K562 (cell line): Measurements from ENCODE around the gene ATG14. TPM values are rescaled to one million over a fixed set of nuclear protein-coding genes. Genes with fewer than 3 reads are reported as not detected.

Experiments
- ATAC-seq: fragments of 200-7000 bp; cut with Tn5 transposase; 3 replicates; pipeline ENCODE4 v1.9.1; 2020; ENCODE audit warnings: moderate library complexity
- BruUV-seq: library from RNA; stranded (reverse); fragments of 400-500 nt; replicated peaks from 2 replicates; lab custom pipeline; 2021; lab: Mats Ljungman, UMichigan
- CTCF ChIA-PET: fragments of 300-600 bp; formaldehyde crosslinking; extraction: SDS; loops from one replicate; lab custom pipeline; 2021; ENCODE audit warnings: low intra/inter-chr PET ratio; lab: Yijun Ruan, JAX
- POLR2A ChIA-PET: fragments of 300-600, 350-650 bp; sonication (Branson Sonifier 250); formaldehyde crosslinking; extraction: SDS; loops from one replicate; lab custom pipeline; 2021; ENCODE audit warnings: antibody characterized with exemption, inconsistent platforms; lab: Yijun Ruan, JAX
- DNase-seq, 4 experiments: peaks; one replicate each; pipeline versions ENCODE4 v3.0.0 to v3.0.0-alpha.2; 2011 to 2018; ENCODE audit warnings: low spot score in 3 of 4, mixed read lengths in 3 of 4; ENCODE audit errors: extremely low read depth in 1 of 4
- FAIRE-seq: peaks from 2 replicates; lab custom pipeline; 2011; peaks lifted over from hg19 to GRCh38; lab: Jason Lieb, UNC
- H2AFZ ChIP-seq: 2 replicates; pipeline ENCODE4 v1.6.0; 2011; ENCODE audit warnings: low read depth, low read length, control low read depth, inconsistent platforms
- H3K27ac ChIP-seq: fragments of 200-600 bp; 3 replicates; pipeline ENCODE4 v1.8.0; 2011; ENCODE audit warnings: low read depth, mild to moderate bottlenecking, control low read depth, inconsistent platforms, low read length, moderate library complexity, mixed read lengths; ENCODE audit errors: extremely low read depth
- H3K27me3 ChIP-seq, 2 experiments: fragments of 300-600 bp in 1 of 2; 2 replicates in 1 of 2; 3 replicates in 1 of 2; pipeline versions ENCODE4 v1.6.0 to v1.8.0; 2011; ENCODE audit warnings: inconsistent platforms in 2 of 2, low read length in 2 of 2, mild to moderate bottlenecking in 1 of 2, mixed read lengths in 1 of 2, moderate library complexity in 1 of 2; ENCODE audit not compliant: control insufficient read depth in 2 of 2, insufficient read depth in 2 of 2
- H3K36me3 ChIP-seq: fragments of 300-600 bp; 3 replicates; pipeline ENCODE4 v1.8.0; 2011; ENCODE audit warnings: mild to moderate bottlenecking, low read length, inconsistent platforms; ENCODE audit not compliant: control insufficient read depth, insufficient read depth
- H3K4me1 ChIP-seq, 2 experiments: fragments of 200-600 bp in 1 of 2; replicated peaks in 1 of 2; 2 replicates in 1 of 2; 3 replicates in 1 of 2; pipeline versions ENCODE4 v1.5.1 to v1.8.0; 2011; ENCODE audit warnings: inconsistent platforms in 2 of 2, low read length in 2 of 2, mild to moderate bottlenecking in 1 of 2, mixed read lengths in 1 of 2, moderate library complexity in 1 of 2; ENCODE audit not compliant: control insufficient read depth in 2 of 2, insufficient read depth in 2 of 2
- H3K4me2 ChIP-seq: 2 replicates; pipeline ENCODE4 v1.6.1; 2011; ENCODE audit warnings: low read length, control low read depth, inconsistent platforms, mixed read lengths; ENCODE audit not compliant: insufficient read depth
- H3K4me3 ChIP-seq: fragments of 200-600 bp; sonication (generic), shearing (Covaris generic); 2 replicates; pipeline ENCODE4 v1.5.1; 2016; ENCODE audit warnings: control low read depth, inconsistent platforms
- H3K79me2 ChIP-seq: fragments of 200-600 bp; 3 replicates; pipeline ENCODE4 v1.8.0; 2011; ENCODE audit warnings: low read length, inconsistent platforms; ENCODE audit not compliant: control insufficient read depth, insufficient read depth
- H3K9ac ChIP-seq, 2 experiments: 2 replicates each; pipeline versions ENCODE4 v1.6.0 to v1.6.1; 2011; ENCODE audit warnings: low read depth in 2 of 2, low read length in 2 of 2, control low read depth in 1 of 2, inconsistent platforms in 1 of 2, mild to moderate bottlenecking in 1 of 2, mixed read lengths in 1 of 2; ENCODE audit not compliant: insufficient read depth in 1 of 2
- H3K9me1 ChIP-seq: one replicate; pipeline ENCODE4 v1.6.0; 2011; ENCODE audit warnings: inconsistent platforms, mild to moderate bottlenecking, low read length, moderate library complexity; ENCODE audit not compliant: control insufficient read depth, insufficient read depth
- H3K9me3 ChIP-seq: replicated peaks from 2 replicates; pipeline ENCODE4 v1.5.1; 2011; ENCODE audit warnings: low read depth, low read length, inconsistent platforms; ENCODE audit not compliant: control insufficient read depth, insufficient read depth
- H4K20me1 ChIP-seq: replicated peaks from 2 replicates; pipeline ENCODE4 v1.6.1; 2011; ENCODE audit warnings: low read length, inconsistent platforms, mixed read lengths; ENCODE audit not compliant: control insufficient read depth, insufficient read depth
- CHD1 ChIP-seq: fragments of 200-600 bp; sonication (generic); IDR thresholded peaks from one replicate; pipeline ENCODE4 v1.6.1; 2012; ENCODE audit warnings: mild to moderate bottlenecking, moderate library complexity, low read length, inconsistent platforms
- CTBP1 ChIP-seq: fragments of 450-650 bp; IDR thresholded peaks from 2 replicates; pipeline ENCODE4 v1.6.1; 2016; ENCODE audit warnings: borderline replicate concordance
- DPF2 ChIP-seq: fragments of 450-650 bp; IDR thresholded peaks from 2 replicates; pipeline ENCODE4 v1.6.1; 2016
- E2F8 ChIP-seq: fragments of 450-650 bp; IDR thresholded peaks from 2 replicates; pipeline ENCODE4 v1.7.1; 2018; ENCODE audit warnings: mild to moderate bottlenecking, low read depth; ENCODE audit not compliant: partially characterized antibody
- ESRRA ChIP-seq: fragments of 450-650 bp; IDR thresholded peaks from 2 replicates; pipeline ENCODE4 v1.6.1; 2014; ENCODE audit warnings: low read depth, mild to moderate bottlenecking, moderate library complexity, borderline replicate concordance
- HMGXB4 ChIP-seq: sonication (generic); formaldehyde crosslinking; IDR thresholded peaks from 2 replicates; pipeline ENCODE4 v1.8.1; 2023; ENCODE audit warnings: mild to moderate bottlenecking, missing genetic modification reagents
- MTF1 ChIP-seq: fragments of 250-450 bp; sonication (Bioruptor Pico); IDR thresholded peaks from 2 replicates; pipeline ENCODE4 v1.9.0; 2021; ENCODE audit warnings: moderate library complexity, mild to moderate bottlenecking, inconsistent platforms, borderline replicate concordance
- WGBS: fragments of 100-300 bp; shearing (Covaris generic); methylation state at CpG from one replicate; pipeline ENCODE4 v1.1.6; 2016; ENCODE audit warnings: low coverage, mixed read lengths; ENCODE audit not compliant: insufficient coverage; ENCODE audit errors: missing lambda C conversion rate; 5-methylcytosine and 5-hydroxymethylcytosine counted together
- in situ Hi-C: fragments of 300-500 bp; cut with MboI; formaldehyde crosslinking; loops from 4 replicates; pipeline ENCODE4 v1.15.0; 2018; ENCODE audit warnings: inconsistent platforms, mixed read lengths
- intact Hi-C: fragments of 100-400 bp; cut with micrococcal nuclease; formaldehyde crosslinking; loops from 2 replicates; pipeline ENCODE4 v1.14.2; 2022
- polyA plus RNA-seq, 8 experiments: library from polyadenylated mRNA; depleted of rRNA in 4 of 8; stranded (reverse) in 5 of 8; unstranded in 3 of 8; fragments of >200 nt; fragmentation: Nextera tagmentation in 2 of 8; fragmentation: Illumina TruSeq in 1 of 8; extraction: Ambion mirVana in 2 of 8; extraction: Trizol in 1 of 8; gene quantifications; 2 replicates each; pipeline versions ENCODE4 v1.2.1 to v1.2.3, GENCODE V29; 2011 to 2014; ENCODE audit warnings: inconsistent platforms in 1 of 8, missing spikeins in 1 of 8
- total RNA-seq, 7 experiments: library from RNA; depleted of rRNA in 6 of 7; stranded (reverse); fragments of >200 nt in 6 of 7; fragmentation: Illumina TruSeq in 2 of 7; extraction: Trizol in 2 of 7; gene quantifications; 2 replicates each; pipeline versions ENCODE4 v1.2.1 to v1.2.3, GENCODE V29; 2011 to 2021; ENCODE audit warnings: low replicate concordance in 1 of 7
- TF ChIP-seq, protein P1 (sequence below): fragments of 250-450 bp; sonication (Bioruptor Pico); IDR thresholded peaks from 2 replicates; pipeline ENCODE4 v1.8.0; 2022; ENCODE audit warnings: inconsistent platforms, mild to moderate bottlenecking, moderate library complexity, borderline replicate concordance
- TF ChIP-seq, protein P2 (sequence below): sonication (generic); formaldehyde crosslinking; IDR thresholded peaks from 2 replicates; pipeline ENCODE4 v1.8.0; 2023; ENCODE audit warnings: missing genetic modification reagents, mild to moderate bottlenecking, borderline replicate concordance

The ATG14 gene
- total and polyA plus RNA-seq, 9 of the 15 experiments (the other 6 are each of a cell fraction or from before 2014, with no cell fraction given) = 0.55 to 4.2 (median 3.5) TPM

- CTCF ChIA-PET = no interaction called here
- intact Hi-C loops (loop anchor here (10.0 kb wide), 1 partner anchor 52 kb away; no protein-coding TSS in a partner anchor), in situ Hi-C loops (no loop called here)
- no peak overlapping the region for H3K4me2 ChIP-seq
- DNase-seq = peak in 1 of 4 experiments; percentile 16
- no TSS peak for BruUV-seq
- H2AFZ ChIP-seq = no peak overlapping the region
- no peaks in the 10 kb centered on the region for H3K9me3 ChIP-seq
- no peaks in the 10 kb centered on the region for H4K20me1 ChIP-seq
- H3K27me3 ChIP-seq = no peaks in the 10 kb centered on the region
- no peak overlapping the region; the same call in 2 of the 3 replicates for H3K27ac ChIP-seq
- peaks cover 18 to 25% of the 10 kb centered on the region in 2 experiments; a peak in 4 of 5 replicates for H3K4me1 ChIP-seq
- H3K4me3 ChIP-seq = no peak overlapping the region
- peak; percentile 69 for FAIRE-seq
- whole genome bisulfite sequencing = 60% methylated on average over 3 of the region's 7 CpGs
- POLR2A ChIA-PET = interaction anchor here (0.7 to 1.5 kb wide), 2 partner anchors 9 to 11 kb away, joined by 5 to 9 read pairs; no protein-coding TSS in a partner anchor
- no peak overlapping the region for H3K9ac ChIP-seq
- peaks cover 31% of the 10 kb centered on the region for H3K36me3 ChIP-seq
- H3K9me1 ChIP-seq = no peaks in the 10 kb centered on the region
- H3K79me2 ChIP-seq = no peaks in the 10 kb centered on the region
- peak; percentile 72 for ATAC-seq
- TF ChIP-seq, protein P1, sequence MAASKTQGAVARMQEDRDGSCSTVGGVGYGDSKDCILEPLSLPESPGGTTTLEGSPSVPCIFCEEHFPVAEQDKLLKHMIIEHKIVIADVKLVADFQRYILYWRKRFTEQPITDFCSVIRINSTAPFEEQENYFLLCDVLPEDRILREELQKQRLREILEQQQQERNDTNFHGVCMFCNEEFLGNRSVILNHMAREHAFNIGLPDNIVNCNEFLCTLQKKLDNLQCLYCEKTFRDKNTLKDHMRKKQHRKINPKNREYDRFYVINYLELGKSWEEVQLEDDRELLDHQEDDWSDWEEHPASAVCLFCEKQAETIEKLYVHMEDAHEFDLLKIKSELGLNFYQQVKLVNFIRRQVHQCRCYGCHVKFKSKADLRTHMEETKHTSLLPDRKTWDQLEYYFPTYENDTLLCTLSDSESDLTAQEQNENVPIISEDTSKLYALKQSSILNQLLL (CRISPR knock-in tag) = no peak
- no peak for TF ChIP-seq ESRRA
- TF ChIP-seq HMGXB4 (CRISPR knock-in tag) = no peak
- no peak for TF ChIP-seq DPF2
- no peak for TF ChIP-seq CHD1
- no peak for TF ChIP-seq E2F8
- no peak for TF ChIP-seq CTBP1
- TF ChIP-seq MTF1 (CRISPR knock-in tag) = no peak
- TF ChIP-seq, protein P2, sequence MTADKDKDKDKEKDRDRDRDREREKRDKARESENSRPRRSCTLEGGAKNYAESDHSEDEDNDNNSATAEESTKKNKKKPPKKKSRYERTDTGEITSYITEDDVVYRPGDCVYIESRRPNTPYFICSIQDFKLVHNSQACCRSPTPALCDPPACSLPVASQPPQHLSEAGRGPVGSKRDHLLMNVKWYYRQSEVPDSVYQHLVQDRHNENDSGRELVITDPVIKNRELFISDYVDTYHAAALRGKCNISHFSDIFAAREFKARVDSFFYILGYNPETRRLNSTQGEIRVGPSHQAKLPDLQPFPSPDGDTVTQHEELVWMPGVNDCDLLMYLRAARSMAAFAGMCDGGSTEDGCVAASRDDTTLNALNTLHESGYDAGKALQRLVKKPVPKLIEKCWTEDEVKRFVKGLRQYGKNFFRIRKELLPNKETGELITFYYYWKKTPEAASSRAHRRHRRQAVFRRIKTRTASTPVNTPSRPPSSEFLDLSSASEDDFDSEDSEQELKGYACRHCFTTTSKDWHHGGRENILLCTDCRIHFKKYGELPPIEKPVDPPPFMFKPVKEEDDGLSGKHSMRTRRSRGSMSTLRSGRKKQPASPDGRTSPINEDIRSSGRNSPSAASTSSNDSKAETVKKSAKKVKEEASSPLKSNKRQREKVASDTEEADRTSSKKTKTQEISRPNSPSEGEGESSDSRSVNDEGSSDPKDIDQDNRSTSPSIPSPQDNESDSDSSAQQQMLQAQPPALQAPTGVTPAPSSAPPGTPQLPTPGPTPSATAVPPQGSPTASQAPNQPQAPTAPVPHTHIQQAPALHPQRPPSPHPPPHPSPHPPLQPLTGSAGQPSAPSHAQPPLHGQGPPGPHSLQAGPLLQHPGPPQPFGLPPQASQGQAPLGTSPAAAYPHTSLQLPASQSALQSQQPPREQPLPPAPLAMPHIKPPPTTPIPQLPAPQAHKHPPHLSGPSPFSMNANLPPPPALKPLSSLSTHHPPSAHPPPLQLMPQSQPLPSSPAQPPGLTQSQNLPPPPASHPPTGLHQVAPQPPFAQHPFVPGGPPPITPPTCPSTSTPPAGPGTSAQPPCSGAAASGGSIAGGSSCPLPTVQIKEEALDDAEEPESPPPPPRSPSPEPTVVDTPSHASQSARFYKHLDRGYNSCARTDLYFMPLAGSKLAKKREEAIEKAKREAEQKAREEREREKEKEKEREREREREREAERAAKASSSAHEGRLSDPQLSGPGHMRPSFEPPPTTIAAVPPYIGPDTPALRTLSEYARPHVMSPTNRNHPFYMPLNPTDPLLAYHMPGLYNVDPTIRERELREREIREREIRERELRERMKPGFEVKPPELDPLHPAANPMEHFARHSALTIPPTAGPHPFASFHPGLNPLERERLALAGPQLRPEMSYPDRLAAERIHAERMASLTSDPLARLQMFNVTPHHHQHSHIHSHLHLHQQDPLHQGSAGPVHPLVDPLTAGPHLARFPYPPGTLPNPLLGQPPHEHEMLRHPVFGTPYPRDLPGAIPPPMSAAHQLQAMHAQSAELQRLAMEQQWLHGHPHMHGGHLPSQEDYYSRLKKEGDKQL (CRISPR knock-in tag) = no peak
These were observed 38.8 kb downstream of the ATG14 start for GRCh38 chr14:55372825-55373224.
